HepG2 (cell line): ENCODE data around the gene CMTM2.

Experiments used
- ASH2L ChIP-seq: fragments of 300-600, 200-600 bp; sonication (generic); IDR thresholded peaks from 2 replicates; pipeline ENCODE4 v1.7.0; 2017; ENCODE audit warnings: low read depth, mild to moderate bottlenecking, moderate library complexity, mixed read lengths, low read length; ENCODE audit not compliant: insufficient read length
- BRCA1 ChIP-seq: sonication (generic); formaldehyde crosslinking; IDR thresholded peaks from 2 replicates; pipeline ENCODE4 v1.4.0; 2020; ENCODE audit warnings: missing genetic modification reagents
- BRD4 ChIP-seq: sonication (generic); formaldehyde crosslinking; IDR thresholded peaks from 2 replicates; pipeline ENCODE4 v1.4.0; 2020; ENCODE audit warnings: missing genetic modification reagents
- EHMT2 ChIP-seq: fragments of 200-600 bp; sonication (generic); IDR thresholded peaks from 2 replicates; pipeline ENCODE4 v1.7.0; 2017; ENCODE audit warnings: antibody characterized with exemption, low read depth, low read length, borderline replicate concordance
- EZH2 ChIP-seq: conservative IDR thresholded peaks from 2 replicates; pipeline ENCODE4 v1.6.1; 2012; ENCODE audit warnings: mild to moderate bottlenecking, low read depth, low read length, moderate library complexity
- PRMT3 ChIP-seq: sonication (generic); formaldehyde crosslinking; IDR thresholded peaks from 2 replicates; pipeline ENCODE4 v1.8.1; 2022; ENCODE audit warnings: low read depth, mild to moderate bottlenecking, moderate library complexity, missing genetic modification reagents, borderline replicate concordance
- TAF1 ChIP-seq: sonication (generic); formaldehyde crosslinking; IDR thresholded peaks from 2 replicates; pipeline ENCODE4 v1.4.0; 2020; ENCODE audit warnings: missing genetic modification reagents
- ZNF567 ChIP-seq: sonication (generic); formaldehyde crosslinking; IDR thresholded peaks from 2 replicates; pipeline ENCODE4 v1.8.1; 2023; ENCODE audit warnings: mild to moderate bottlenecking, missing genetic modification reagents, borderline replicate concordance
- TF ChIP-seq, protein P1 (sequence below): IDR thresholded peaks from 2 replicates; pipeline ENCODE4 v1.6.1; 2012; ENCODE audit warnings: inconsistent platforms
- TF ChIP-seq, protein P2 (sequence below): sonication (generic); formaldehyde crosslinking; IDR thresholded peaks from 2 replicates; pipeline ENCODE4 v1.5.0; 2020; ENCODE audit warnings: missing genetic modification reagents, mild to moderate bottlenecking, borderline replicate concordance
- TF ChIP-seq, protein P3 (sequence below): IDR thresholded peaks from 2 replicates; pipeline ENCODE4 v1.6.1; 2016; ENCODE audit warnings: missing biosample characterization, missing genetic modification reagents, low read depth
- TF ChIP-seq, protein P4 (sequence below): sonication (generic); formaldehyde crosslinking; IDR thresholded peaks from 2 replicates; pipeline ENCODE4 v1.5.0; 2020; ENCODE audit warnings: mild to moderate bottlenecking, missing genetic modification reagents, moderate library complexity

DNA sequence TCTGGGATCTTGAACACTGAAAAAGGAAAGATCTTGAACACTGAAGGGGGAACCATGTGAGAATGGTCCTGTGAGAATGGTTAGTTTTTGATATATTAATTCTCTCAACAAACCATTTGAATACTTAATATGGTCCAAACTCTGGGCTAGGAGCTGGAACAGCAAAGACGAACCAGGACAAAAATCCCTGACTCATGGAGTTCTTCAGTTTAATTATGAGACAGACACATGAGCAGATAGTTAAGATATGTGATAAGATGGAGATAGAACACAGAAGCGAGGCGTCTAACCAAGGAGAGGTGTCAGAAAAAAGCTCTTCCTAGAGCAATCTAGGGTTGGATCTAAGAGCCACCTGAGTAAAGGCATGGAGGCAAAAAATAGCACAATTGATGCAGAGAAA, 25.2 kb upstream of the CMTM2 start:
- TF ChIP-seq, protein P1, sequence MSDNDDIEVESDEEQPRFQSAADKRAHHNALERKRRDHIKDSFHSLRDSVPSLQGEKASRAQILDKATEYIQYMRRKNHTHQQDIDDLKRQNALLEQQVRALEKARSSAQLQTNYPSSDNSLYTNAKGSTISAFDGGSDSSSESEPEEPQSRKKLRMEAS: no peak
- TF ChIP-seq BRD4 (no peak), ZNF567 (no peak), EZH2 (no peak), TAF1 (CRISPR knock-in tag) (no peak), ASH2L (no peak), PRMT3 (CRISPR knock-in tag) (no peak), EHMT2 (no peak), BRCA1 (no peak)
- TF ChIP-seq, protein P2, sequence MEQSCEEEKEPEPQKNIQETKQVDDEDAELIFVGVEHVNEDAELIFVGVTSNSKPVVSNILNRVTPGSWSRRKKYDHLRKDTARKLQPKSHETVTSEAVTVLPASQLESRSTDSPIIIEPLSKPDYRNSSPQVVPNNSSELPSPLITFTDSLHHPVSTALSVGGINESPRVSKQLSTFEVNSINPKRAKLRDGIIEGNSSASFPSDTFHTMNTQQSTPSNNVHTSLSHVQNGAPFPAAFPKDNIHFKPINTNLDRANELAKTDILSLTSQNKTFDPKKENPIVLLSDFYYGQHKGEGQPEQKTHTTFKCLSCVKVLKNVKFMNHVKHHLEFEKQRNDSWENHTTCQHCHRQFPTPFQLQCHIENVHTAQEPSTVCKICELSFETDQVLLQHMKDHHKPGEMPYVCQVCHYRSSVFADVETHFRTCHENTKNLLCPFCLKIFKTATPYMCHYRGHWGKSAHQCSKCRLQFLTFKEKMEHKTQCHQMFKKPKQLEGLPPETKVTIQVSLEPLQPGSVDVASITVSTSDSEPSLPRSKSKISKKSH (CRISPR knock-in tag): no peak
- TF ChIP-seq, protein P3, sequence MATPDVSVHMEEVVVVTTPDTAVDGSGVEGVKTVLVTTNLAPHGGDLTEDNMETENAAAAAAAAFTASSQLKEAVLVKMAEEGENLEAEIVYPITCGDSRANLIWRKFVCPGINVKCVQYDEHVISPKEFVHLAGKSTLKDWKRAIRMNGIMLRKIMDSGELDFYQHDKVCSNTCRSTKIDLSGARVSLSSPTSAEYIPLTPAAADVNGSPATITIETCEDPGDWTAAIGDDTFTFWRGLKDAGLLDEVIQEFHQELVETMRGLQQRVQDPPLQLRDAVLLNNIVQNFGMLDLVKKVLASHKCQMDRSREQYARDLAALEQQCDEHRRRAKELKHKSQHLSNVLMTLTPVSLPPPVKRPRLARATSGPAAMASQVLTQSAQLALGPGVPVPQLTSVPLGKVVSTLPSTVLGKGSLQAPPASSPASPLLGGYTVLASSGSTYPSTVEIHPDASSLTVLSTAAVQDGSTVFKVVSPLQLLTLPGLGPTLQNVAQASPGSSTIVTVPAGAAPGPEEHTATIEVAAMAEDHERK (CRISPR knock-in tag): no peak
- TF ChIP-seq, protein P4, sequence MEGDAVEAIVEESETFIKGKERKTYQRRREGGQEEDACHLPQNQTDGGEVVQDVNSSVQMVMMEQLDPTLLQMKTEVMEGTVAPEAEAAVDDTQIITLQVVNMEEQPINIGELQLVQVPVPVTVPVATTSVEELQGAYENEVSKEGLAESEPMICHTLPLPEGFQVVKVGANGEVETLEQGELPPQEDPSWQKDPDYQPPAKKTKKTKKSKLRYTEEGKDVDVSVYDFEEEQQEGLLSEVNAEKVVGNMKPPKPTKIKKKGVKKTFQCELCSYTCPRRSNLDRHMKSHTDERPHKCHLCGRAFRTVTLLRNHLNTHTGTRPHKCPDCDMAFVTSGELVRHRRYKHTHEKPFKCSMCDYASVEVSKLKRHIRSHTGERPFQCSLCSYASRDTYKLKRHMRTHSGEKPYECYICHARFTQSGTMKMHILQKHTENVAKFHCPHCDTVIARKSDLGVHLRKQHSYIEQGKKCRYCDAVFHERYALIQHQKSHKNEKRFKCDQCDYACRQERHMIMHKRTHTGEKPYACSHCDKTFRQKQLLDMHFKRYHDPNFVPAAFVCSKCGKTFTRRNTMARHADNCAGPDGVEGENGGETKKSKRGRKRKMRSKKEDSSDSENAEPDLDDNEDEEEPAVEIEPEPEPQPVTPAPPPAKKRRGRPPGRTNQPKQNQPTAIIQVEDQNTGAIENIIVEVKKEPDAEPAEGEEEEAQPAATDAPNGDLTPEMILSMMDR (CRISPR knock-in tag): no peak
